ENCODE measurements around the gene TSKS. TPM values are rescaled to one million over a fixed set of nuclear protein-coding genes. Genes with fewer than 3 reads are reported as not detected.

TSKS gene
- total RNA-seq, 2 experiments from 2014 or later, result 4.5 to 5.4 TPM

DNA sequence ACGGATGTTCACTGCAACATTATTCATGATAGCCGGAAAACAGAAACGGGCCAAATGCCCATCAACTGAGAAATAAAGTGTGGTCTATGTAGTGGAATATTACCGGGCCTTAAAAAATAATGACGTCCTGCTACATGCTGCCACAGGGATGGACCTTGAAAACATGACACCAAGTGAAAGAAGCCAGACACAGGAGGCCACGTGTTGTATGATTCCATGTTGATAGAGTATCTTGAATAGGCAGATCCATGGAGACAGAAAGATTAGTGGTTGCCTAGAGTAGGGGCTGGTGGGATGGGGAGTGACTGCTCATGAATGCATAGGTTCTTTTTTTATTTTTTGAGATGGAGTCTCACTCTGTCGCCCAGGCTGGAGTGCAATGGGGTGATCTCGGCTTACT lies 7.4 kb upstream of the TSKS start:
- Mint-ChIP-seq H3K4me1 (peaks cover 48% of the 10 kb centered on the region), H3K27ac (no peak overlapping the region), H3K36me3 (ENCODE audit: low read depth) (peaks cover 13% of the 10 kb centered on the region), H3K4me3 (no peak overlapping the region), H3K9me3 (no peaks in the 10 kb centered on the region), H3K27me3 (no peaks in the 10 kb centered on the region)
- DNase-seq, result no peak
- ChIA-PET POLR2A (no interaction called here), CTCF (no interaction called here)

DNA sequence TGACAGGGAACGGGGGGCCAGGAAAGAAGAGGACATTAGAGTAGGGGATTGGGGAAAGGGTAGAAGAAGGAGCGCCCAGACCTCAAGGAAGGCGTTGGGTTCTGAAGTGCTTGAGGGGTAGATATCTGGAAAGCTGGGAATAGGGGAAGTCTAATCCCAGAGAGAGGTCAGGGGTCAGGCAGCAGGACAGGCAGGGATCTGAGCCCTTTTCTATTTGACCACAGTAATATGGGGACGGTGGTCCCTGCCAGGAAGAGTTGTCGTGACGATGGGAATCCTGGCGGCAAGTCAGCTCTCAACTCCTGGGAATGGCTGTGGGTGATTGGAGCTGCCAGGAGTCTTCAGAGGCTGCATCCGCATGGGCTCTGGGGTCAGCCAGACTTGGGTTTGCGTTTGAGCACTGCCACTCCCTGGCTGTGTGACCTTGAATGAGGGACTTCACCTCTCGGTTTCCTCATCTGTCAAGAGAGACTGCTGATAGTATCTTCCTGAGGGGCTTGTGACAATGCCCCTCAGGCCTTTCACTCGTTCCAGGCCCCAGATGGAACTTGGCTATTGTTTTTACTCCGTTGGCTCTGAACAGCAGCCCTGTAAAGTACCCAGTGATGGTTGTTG lies 5.0 kb upstream of the TSKS start:
- POLR2A ChIA-PET, result no interaction called here
- Mint-ChIP-seq H3K4me1 (peaks cover 46% of the 10 kb centered on the region), H3K9me3 (no peaks in the 10 kb centered on the region), H3K27ac (peak overlapping the region; percentile 89), H3K36me3 (ENCODE audit: low read depth) (peaks cover 13% of the 10 kb centered on the region), H3K4me3 (peak overlapping the region; percentile 97), H3K27me3 (no peaks in the 10 kb centered on the region)
- DNase-seq, result no peak
- CTCF ChIA-PET, result no interaction called here

DNA sequence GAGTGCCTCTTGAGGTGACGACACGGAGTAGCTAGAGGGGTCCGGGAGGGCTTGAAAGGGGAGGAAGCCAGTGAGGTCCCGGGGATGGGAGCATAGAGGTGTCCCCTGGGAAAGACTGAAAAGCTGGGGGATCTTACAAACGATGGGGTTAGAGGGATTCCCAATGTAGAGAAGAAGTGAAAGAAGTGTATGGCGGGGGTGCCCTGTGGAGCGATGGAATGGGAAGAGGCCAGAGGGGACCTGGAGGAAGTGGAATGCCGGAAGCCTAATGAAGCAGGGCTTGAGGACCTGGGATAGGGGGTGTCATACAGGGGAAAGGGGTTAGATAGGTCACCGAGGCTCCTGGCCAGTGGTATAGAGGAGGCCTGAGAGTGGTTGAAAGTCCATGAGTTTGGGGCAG lies 4.3 kb upstream of the TSKS start:
- ChIA-PET CTCF (interaction anchor here (0.8 to 1.5 kb wide), 2 partner anchors 41 to 95 kb away, joined by 3 read pairs; no protein-coding TSS in a partner anchor), POLR2A (interaction anchor here (0.6 kb wide), 1 partner anchor 26 kb away, joined by 3 read pairs; no protein-coding TSS in a partner anchor)
- H3K4me1 Mint-ChIP-seq, result peaks cover 43% of the 10 kb centered on the region
- DNase-seq, result no peak
- H3K9me3 Mint-ChIP-seq, result no peaks in the 10 kb centered on the region
- H3K27ac Mint-ChIP-seq, result peak overlapping the region; percentile 89
- H3K4me3 Mint-ChIP-seq, result peak overlapping the region; percentile 97
- no peaks in the 10 kb centered on the region for H3K27me3 Mint-ChIP-seq
- H3K36me3 Mint-ChIP-seq (ENCODE audit: low read depth), result peaks cover 11% of the 10 kb centered on the region

DNA sequence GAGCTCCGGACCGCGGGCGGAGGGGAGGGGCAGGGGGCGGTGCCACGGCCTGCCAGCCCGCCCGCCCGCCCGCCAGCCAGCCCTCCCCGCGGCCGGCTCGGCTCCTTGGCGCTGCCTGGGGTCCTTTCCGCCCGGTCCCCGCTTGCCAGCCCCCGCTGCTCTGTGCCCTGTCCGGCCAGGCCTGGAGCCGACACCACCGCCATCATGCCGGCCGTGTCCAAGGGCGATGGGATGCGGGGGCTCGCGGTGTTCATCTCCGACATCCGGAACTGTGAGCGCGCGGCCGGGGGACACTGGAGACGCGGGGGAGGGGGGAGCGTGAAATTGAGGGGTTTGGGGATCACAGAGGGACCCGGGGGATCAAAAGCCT lies 3.8 kb upstream of the TSKS start, which contains the start of gene AP2A1:
AP2A1 (plus strand) TSS at position 72 of the 370 bp plus-strand sequence; CDS start at position 205, 133 bp downstream.
- Mint-ChIP-seq H3K36me3 (ENCODE audit: low read depth) (peaks cover 11% of the 10 kb centered on the region), H3K4me3 (peak within 1 kb of the TSS; percentile 97), H3K27me3 (no peaks in the 10 kb centered on the region), H3K9me3 (no peaks in the 10 kb centered on the region), H3K27ac (peak within 1 kb of the TSS; percentile 96), H3K4me1 (peaks cover 45% of the 10 kb centered on the region)
- POLR2A ChIA-PET, result interaction anchor here (0.6 to 0.7 kb wide), 2 partner anchors 21 to 26 kb away, joined by 3 read pairs; no protein-coding TSS in a partner anchor
- CTCF ChIA-PET, result interaction anchor here (0.6 to 1.5 kb wide), 3 partner anchors 42 to 95 kb away, joined by 3 read pairs; no protein-coding TSS in a partner anchor
- DNase-seq, result no peak

DNA sequence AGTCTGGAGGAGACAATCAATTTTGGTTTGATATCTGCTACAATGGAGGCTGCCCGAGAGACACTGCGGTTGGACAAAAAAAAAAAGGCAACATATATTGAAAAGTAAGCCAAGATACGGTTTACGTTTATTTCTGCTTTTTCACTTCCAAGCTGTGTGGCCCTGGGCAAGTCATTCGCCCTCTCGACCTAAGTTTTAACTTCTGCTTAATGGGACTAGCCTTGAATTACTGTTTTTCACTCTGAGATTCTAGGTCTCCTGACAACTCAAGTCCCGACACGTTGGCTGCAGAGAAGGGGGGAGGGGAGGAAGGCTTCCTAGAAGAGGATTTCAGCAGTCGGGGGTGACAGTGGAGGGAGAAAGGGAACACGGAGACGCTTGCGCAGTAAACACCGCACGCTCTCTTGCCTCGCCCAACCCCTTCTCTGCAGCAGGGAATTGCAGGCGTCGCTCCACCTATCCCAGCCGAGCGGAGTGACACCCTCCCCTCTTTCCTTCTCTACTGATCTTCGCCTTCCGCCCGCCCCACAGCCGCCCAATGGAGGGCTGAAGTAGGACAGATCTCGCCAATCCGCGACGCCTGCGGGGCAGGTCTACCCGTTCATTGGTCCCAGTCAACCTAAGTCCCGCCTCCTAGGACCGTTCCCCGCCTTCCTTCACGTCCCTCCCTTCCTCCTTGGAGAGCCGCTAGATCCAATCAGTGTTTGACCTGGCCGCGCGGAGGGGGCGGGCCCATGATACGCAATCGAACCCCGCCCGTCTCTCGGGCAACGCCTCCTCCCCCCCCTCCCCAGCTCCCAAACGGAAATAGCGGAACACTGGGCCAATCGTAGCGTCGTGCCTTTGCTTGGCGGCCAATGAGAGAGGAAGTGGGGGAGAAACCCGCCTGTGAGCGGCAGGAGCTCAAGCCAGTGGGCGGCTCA lies 3.2 kb upstream of the TSKS start:
- DNase-seq, result peak; percentile 100
- Mint-ChIP-seq H3K9me3 (no peaks in the 10 kb centered on the region), H3K36me3 (ENCODE audit: low read depth) (peaks cover 7% of the 10 kb centered on the region), H3K27me3 (no peaks in the 10 kb centered on the region), H3K27ac (peak overlapping the region; percentile 96), H3K4me1 (peaks cover 41% of the 10 kb centered on the region), H3K4me3 (peak overlapping the region; percentile 97)
- POLR2A ChIA-PET, result interaction anchor here (0.6 to 0.7 kb wide), 2 partner anchors 22 to 27 kb away, joined by 3 read pairs; no protein-coding TSS in a partner anchor
- CTCF ChIA-PET, result interaction anchor here (0.6 to 1.5 kb wide), 3 partner anchors 42 to 96 kb away, joined by 3 read pairs; no protein-coding TSS in a partner anchor

DNA sequence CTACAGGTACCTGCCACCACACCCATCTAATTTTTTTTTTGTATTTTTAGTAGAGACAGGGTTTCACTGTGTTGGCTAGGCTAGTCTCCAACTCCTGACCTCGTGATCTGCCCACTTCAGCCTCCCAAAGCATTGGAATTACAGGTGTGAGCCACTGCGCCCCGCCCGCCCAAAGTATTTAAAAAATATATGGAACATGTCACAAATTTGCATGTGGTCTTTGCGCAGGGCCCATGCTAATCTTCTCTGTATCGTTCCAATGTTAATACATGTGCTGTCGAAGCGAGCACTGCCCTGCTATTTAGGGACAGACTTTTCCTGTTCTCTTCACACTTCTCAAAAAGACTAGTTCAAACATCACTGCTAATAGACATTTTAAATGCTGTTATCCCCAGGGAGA lies 1.2 kb upstream of the TSKS start:
- DNase-seq, result no peak
- Mint-ChIP-seq H3K27ac (peak overlapping the region; percentile 78), H3K27me3 (no peaks in the 10 kb centered on the region), H3K36me3 (ENCODE audit: low read depth) (peaks cover 7% of the 10 kb centered on the region), H3K4me1 (peaks cover 35% of the 10 kb centered on the region), H3K4me3 (peak overlapping the region; percentile 44), H3K9me3 (no peaks in the 10 kb centered on the region)
- CTCF ChIA-PET, result interaction anchor here (0.6 kb wide), 1 partner anchor 361 kb away, joined by 3 read pairs; no protein-coding TSS in a partner anchor
- POLR2A ChIA-PET, result no interaction called here

DNA sequence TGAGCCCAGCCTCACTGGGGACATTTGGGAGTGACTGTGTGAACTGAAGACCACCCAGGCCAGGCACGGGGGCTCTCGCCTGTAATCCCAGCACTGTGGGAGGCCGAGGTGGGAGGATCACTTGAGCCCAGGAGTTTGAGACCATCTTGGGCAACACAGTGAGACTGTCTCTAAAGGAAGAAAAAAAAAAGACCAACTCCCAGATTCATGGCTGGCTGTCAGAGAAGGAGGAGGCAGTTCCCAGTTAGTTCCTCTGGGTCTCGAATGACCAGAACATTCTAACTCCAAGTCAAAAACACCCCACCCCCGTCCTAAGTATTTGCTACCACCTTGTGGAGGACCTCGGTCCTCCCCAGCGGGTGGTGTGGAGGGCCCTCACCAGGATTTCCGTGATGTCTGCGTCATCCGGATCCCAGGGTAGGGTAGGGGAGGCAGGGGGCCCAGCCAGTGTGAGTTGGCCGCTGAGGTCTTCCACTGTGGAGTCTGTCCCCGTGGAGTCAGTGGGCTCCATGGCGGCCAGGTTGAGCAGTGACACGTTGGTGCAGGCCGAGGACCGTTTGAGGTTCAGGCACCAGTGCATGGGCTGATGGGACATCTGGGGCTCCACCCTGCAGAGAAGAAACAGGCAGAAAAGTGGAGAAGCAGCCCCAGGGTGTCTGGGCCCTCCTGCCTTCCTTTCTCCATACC lies 1.3 kb downstream of the TSKS start:
- CTCF ChIA-PET, result no interaction called here
- H3K9me3 Mint-ChIP-seq, result no peaks in the 10 kb centered on the region

DNA sequence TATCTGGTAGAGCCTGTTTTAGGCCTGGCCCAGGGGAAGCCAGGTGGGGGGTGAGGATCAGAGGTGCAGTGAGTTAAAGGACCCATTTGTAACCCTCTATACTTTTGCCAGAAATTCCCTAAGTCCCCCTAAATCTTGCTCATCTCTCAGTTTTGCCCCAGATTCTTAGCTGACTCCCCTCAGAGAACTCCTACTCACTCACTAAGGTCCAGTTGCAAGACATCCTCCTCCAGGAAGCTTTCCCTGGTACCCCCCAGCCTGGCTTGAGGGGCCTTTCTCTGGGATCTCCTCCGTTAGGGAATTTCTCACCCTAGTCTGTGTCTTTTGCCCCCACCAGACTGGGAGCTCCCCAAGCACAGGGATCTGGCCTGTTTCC lies 1.9 kb downstream of the TSKS start:
- Mint-ChIP-seq H3K27me3 (no peaks in the 10 kb centered on the region), H3K4me3 (peak overlapping the region; percentile 57), H3K9me3 (no peaks in the 10 kb centered on the region), H3K27ac (peak overlapping the region; percentile 87), H3K36me3 (ENCODE audit: low read depth) (peaks cover 3% of the 10 kb centered on the region), H3K4me1 (peaks cover 14% of the 10 kb centered on the region)
- POLR2A ChIA-PET, result no interaction called here
- DNase-seq, result no peak
- CTCF ChIA-PET, result interaction anchor here (0.8 kb wide), 1 partner anchor 10 kb away, joined by 3 read pairs; no protein-coding TSS in a partner anchor

More for the DNA sequence above, 1.3 kb downstream of the TSKS start:
- DNase-seq, result peak; percentile 33
- Mint-ChIP-seq H3K4me3 (peak overlapping the region; percentile 57), H3K27me3 (no peaks in the 10 kb centered on the region), H3K36me3 (ENCODE audit: low read depth) (peaks cover 3% of the 10 kb centered on the region), H3K27ac (peak overlapping the region; percentile 87), H3K4me1 (peaks cover 16% of the 10 kb centered on the region)
- POLR2A ChIA-PET, result no interaction called here

DNA sequence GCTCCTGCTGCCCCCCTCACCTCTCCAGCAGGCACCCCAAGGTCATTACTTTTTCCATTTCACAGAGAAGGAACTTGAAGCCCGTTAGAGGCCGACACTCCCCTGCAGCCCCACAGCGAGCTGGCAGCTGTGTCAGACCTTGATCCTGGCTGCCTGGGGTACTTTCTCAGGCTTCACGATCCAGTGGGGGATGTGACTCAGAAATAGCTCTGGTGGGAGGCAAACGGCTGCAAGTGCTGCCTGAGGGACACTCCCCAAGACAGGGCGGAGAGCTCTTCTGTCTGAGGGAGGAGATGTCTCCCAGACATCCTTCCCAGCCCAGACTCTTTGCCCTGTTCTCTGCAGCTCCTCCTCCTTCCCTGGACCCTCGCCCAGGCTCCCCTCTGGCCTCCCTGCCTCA lies 4.8 kb downstream of the TSKS start:
- POLR2A ChIA-PET, result no interaction called here
- H3K4me1 Mint-ChIP-seq, result peaks cover 3% of the 10 kb centered on the region
- H3K27me3 Mint-ChIP-seq, result no peaks in the 10 kb centered on the region
- H3K27ac Mint-ChIP-seq, result no peak overlapping the region
- peaks cover 2% of the 10 kb centered on the region for H3K9me3 Mint-ChIP-seq
- no peak overlapping the region for H3K4me3 Mint-ChIP-seq
- CTCF ChIA-PET, result interaction anchor here (0.7 to 1.6 kb wide), 4 partner anchors 10 to 115 kb away, joined by 3 to 6 read pairs (median 3); no protein-coding TSS in a partner anchor
- DNase-seq, result no peak
- peaks cover 7% of the 10 kb centered on the region for H3K36me3 Mint-ChIP-seq (ENCODE audit: low read depth)

DNA sequence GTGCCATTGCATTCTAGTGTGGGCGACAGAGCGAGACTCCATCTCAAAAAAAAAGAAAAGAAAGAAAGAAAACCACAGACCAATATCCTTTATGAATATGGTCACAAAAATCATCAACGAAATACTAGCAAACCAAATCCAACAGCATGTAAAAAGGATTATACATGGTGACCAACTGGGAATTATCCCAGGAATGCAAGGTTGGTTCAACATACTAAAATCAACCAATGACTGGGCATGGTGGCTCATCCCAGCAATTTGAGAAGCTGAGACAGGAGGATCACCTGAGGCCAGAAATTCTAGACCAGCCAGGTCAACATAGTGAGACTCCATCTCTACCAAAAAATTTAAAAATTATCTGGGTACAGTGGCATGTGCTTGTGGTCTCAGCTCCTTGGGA lies 7.2 kb downstream of the TSKS start:
- ChIA-PET POLR2A (no interaction called here), CTCF (interaction anchor here (1.5 kb wide), 1 partner anchor 38 kb away, joined by 5 read pairs; no protein-coding TSS in a partner anchor)
- Mint-ChIP-seq H3K4me1 (no peaks in the 10 kb centered on the region), H3K36me3 (ENCODE audit: low read depth) (peaks cover 11% of the 10 kb centered on the region), H3K27me3 (no peaks in the 10 kb centered on the region), H3K4me3 (no peak overlapping the region), H3K27ac (no peak overlapping the region), H3K9me3 (peaks cover 5% of the 10 kb centered on the region)
- no peak for DNase-seq

DNA sequence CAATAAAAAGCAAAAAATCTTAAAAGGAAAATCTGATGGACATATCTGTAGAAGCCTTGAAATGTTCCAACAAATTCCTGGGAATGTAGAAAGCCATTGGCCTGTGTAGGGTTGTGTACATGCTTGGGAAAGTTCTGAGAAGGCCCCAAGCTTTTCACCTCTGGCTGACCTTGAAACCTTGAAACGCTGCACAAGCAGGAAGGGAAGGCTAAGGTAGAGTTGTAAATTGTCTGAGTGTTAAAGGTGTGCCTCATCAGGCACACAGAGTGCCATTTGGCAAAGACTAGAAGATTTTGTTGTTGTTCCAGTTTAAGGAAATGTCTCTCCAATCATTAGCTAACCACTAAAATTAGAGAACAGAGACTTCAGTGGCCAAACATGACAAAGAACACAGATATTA lies 10.4 kb downstream of the TSKS start:
- DNase-seq, result no peak
- no peak overlapping the region for H3K27ac Mint-ChIP-seq
- peaks cover 11% of the 10 kb centered on the region for H3K36me3 Mint-ChIP-seq (ENCODE audit: low read depth)
- ChIA-PET POLR2A (no interaction called here), CTCF (interaction anchor here (0.5 kb wide), 1 partner anchor 21 kb away, joined by 3 read pairs; no protein-coding TSS in a partner anchor)
- H3K9me3 Mint-ChIP-seq, result peaks cover 5% of the 10 kb centered on the region
- H3K4me3 Mint-ChIP-seq, result no peak overlapping the region
- H3K4me1 Mint-ChIP-seq, result no peaks in the 10 kb centered on the region
- H3K27me3 Mint-ChIP-seq, result no peaks in the 10 kb centered on the region

DNA sequence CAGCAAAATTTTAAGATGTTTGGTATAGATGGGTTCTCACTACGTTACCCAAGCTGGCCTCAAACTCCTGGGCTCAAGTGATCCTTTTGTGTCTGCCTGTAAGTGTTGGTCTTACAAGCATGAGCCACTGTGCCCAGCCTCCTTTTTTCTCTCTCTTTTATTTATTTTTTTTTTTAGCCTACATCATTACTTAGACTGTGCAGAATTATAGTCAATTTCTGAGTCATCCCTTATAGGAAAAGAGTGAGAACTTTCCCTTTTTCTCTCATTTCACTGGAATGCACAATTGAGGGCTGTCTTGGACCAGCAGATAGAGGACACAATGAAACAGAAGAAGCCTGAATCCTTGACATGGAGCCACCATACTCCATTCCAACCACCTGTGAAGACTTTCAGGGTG lies 13.3 kb downstream of the TSKS start:
- H3K27ac Mint-ChIP-seq, result no peak overlapping the region
- no peak for DNase-seq
- no peaks in the 10 kb centered on the region for H3K4me1 Mint-ChIP-seq
- CTCF ChIA-PET, result interaction anchor here (1.0 to 2.3 kb wide), 2 partner anchors 22 to 32 kb away, joined by 3 to 8 read pairs; no protein-coding TSS in a partner anchor
- H3K27me3 Mint-ChIP-seq, result no peaks in the 10 kb centered on the region
- POLR2A ChIA-PET, result no interaction called here
- H3K4me3 Mint-ChIP-seq, result no peak overlapping the region
- peaks cover 6% of the 10 kb centered on the region for H3K36me3 Mint-ChIP-seq (ENCODE audit: low read depth)
- peaks cover 3% of the 10 kb centered on the region for H3K9me3 Mint-ChIP-seq

Data from activated CD4-positive, alpha-beta T cell treated with anti-CD3 and anti-CD28 coated beads, Interleukin-2, amount 10 ng/mL, durations not matched to agents 7 days and 5 days (primary cell).